HCEC 1CT (cell line): Measurements from ENCODE around the gene PPARGC1A.

ENCODE experiments used
- DNase-seq: peaks from one replicate; pipeline ENCODE4 v3.0.0-alpha.2; 2017

The PPARGC1A gene

DNA sequence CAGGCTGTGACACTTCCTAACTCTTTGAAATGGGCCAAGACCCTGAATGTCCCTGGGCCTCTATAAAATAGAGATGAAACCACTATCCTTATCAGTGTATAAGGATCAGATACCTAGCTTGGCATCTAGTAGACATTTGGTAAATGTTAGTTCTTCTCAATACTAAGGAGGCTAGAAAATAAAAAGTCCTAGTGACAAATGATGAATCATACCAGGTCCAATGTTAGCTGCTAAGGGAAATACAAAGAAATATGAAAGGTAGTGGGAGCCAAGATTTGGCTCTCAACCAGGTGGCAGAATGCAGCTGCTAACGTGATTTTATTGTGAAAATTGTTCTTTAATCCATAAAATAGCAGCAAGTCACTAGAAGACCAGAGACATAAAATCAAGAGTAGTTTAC is 19.8 kb upstream of the PPARGC1A start:
- DNase-seq = no peak

DNA sequence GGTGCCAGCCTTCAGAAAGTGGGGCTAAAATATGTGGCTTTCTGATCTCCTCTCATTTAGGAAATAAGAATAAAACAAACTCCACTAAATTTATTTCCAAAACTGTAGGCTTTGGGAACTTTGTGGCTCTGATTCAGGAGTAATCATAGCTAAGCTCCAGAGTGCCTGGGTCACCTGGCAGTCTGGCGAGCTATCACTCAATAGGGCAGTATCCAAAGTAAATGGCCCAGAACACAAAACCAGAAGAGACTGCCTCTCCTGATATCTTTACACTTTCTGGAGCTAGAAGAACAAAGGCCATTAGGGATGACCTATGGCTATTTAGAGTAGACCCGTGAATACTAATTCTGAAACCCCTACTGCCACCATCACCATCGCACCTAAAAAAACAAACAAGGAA is 17.0 kb upstream of the PPARGC1A start:
- DNase-seq = no peak

GRCh38 chr4:23904639-23905071 is 14.8 kb upstream of the PPARGC1A start:
- peak; percentile 10 for DNase-seq

DNA sequence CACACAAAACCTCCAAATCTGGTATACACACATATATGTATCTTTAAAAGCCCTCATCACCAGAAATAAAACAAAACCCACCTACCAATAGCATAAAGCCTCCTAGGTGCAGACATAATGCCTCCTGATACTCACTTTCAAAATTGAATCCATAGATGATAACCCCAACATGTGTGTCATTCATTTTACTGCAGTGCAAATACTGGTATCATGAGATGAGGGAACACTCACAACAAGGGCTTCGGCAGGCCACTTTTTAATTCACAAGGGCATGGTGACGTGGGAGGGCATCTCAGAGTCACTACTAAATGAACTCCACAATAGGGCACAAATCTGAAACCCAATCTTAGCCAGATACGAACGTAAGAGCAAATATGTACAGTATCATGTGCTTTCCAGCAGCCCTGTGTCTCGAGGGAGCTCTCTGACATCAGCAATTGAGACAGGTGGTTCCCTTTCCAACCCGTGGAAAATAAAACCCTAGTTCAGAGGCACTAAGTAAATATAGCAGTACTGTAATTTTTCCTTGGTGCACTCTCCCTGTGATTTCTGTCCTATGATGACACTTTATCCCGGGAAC is 14.1 kb upstream of the PPARGC1A start:
- no peak for DNase-seq

- no peak for DNase-seq
These were observed 12.5 kb upstream of the PPARGC1A start for GRCh38 chr4:23902222-23902804.

GRCh38 chr4:23900636-23901035 is 10.8 kb upstream of the PPARGC1A start:
- DNase-seq = no peak

- DNase-seq = no peak
These were observed 9.7 kb upstream of the PPARGC1A start for GRCh38 chr4:23899565-23899964.

DNA sequence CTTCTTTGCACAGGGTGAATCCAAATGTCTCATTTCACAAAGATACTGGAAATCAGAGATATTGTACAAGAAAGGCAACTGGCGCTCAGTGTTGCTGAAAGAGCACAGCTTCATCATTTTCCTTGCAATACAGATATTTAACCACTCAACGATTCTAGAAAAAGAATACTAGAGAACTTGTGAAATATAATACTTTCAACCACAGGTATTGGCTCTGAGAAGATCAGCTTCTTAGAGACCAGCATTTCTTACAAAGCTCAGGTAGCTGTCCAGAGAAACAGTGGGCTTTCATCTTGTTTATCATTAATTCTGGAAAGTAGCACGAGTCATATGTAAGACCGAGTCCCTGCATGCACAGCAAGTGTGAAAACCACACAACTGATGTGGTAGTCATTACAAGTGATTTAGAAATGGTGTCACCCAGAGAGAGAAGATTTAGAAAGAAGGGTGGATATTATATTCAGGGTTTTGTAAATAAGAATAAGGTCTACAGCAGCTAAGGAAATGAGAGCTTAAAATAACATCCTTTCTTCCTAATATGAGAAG is 7.8 kb upstream of the PPARGC1A start:
- DNase-seq = no peak

DNA sequence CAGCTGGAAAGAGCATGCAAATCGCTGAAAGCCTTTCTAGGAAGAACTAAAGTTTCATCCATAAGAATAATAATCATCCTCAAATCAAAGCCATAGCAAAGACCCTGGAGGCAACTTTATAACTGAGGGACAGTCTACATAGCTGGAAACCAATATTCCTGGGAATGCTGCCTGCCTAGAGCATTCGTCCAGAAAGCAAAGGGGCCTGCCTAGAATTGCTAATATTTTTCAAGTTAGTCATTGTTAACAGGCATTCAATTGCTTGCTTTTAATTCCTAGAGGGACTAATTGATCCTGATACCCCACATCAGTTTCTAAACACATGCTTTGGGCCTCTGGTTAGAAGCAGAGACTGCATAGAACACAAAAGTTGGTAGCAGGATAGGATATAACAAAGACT is 4.2 kb upstream of the PPARGC1A start:
- no peak for DNase-seq

- DNase-seq = no peak
These were observed 1.2 kb upstream of the PPARGC1A start for GRCh38 chr4:23891064-23891421.

GRCh38 chr4:23890369-23891063 is 669 bp upstream of the PPARGC1A start:
- peak; percentile 8 for DNase-seq

DNA sequence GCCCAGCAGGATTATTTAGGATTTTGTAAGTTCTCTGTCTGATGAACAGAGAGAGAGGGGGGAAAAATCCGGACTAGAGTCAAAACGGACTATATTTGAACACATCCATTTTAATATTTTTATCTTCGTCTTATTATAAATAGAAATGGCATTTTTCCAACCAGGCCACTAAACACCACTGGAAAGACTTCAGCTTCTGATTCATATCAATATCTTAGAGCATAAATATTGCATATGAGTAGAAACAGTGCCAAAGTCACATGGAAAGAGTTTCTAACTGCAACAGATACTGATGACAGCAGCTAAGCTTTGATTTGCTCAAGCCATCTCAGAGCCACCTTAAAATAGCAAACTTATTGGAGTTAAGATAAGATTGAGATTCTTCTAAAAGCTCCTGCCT is 456 bp downstream of the PPARGC1A start:
- DNase-seq = no peak

GRCh38 chr4:23888421-23889319 is 1.2 kb downstream of the PPARGC1A start:
- peak; percentile 21 for DNase-seq

GRCh38 chr4:23887989-23888388 is 1.9 kb downstream of the PPARGC1A start:
- no peak for DNase-seq

DNA sequence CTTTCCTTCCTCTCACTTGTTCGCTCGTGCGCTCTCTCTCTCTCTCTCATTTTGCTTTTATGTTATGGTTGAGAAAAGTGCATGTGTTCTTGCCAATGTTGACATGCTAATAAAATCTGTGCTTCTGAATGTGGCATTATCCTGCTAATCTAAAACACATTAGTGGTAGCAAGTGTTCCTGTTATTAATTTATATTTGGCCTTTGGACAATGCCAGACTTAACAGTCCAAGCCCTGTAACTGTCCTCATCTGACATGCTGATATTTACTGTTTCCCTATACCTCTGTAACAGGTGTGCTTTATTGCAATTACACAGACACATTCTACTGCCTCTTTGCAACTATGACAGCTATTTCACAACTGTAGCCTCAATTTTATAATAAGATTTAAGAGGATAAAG is 2.7 kb downstream of the PPARGC1A start:
- no peak for DNase-seq

- no peak for DNase-seq
These were observed 3.8 kb downstream of the PPARGC1A start for GRCh38 chr4:23885943-23886590.

- DNase-seq = no peak
These were observed 5.1 kb downstream of the PPARGC1A start for GRCh38 chr4:23884741-23885140.

DNA sequence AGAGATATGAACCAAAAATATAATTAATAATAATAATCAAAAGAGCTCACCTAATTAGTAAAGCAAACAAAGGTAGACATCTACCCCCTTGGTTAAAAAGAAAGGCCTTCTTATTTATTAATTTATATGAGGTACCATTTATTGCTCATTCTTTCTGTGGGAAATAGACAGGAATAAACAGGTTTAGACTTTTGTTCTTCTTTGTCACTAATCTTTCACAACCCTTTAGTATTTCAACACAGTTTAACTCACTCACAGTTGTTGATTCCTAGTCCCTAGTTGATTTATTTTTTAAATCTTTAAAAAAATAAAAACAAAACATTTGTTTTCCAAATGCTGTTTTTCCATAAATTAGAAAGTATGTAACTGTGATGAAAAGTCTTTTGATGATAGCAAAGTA is 5.6 kb downstream of the PPARGC1A start:
- DNase-seq = no peak

DNA sequence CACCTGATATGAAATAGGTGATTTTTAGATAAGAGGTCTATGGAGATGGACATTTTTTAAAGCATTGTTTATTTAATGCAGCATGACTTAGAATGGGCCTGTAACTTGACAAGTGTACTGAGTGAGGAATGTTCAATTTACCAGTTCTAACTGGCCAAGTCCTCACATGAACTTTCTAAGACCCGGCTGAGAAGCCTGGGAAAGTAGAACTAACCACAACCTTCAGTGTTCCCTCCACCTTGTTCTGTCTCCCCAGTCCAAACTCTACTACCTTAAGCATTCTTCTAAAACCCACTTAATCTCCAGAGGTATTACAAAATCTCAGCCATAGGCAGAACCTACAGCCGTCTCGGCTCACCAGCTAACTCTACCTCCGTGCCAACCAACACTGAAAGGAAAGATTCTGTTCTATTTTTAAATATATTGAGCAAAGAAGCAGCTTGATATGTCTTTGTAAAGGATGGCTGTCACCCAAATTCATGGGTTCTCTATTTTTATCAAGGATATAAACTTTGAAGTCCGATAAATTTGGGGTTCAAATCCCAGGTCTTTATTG is 6.8 kb downstream of the PPARGC1A start:
- no peak for DNase-seq

- no peak for DNase-seq
These were observed 8.0 kb downstream of the PPARGC1A start for GRCh38 chr4:23881674-23882337.

- DNase-seq = no peak
These were observed 8.8 kb downstream of the PPARGC1A start for GRCh38 chr4:23881052-23881501.
